Cerebellar nuclear complex (tissue), 1 donor: Measurements from ENCODE around the gene CLDN22.

Experiments
- DNase-seq, 2 experiments: peaks; one replicate each; lab custom pipeline; 2025; lab: John Stamatoyannopoulos, UW

The CLDN22 gene

GRCh38 chr4:183321516-183321915 lies 1.4 kb upstream of the CLDN22 start:
- no peak for DNase-seq

- no peak for DNase-seq
Observed at GRCh38 chr4:183321079-183321478, 1.0 kb upstream of the CLDN22 start.

GRCh38 chr4:183318656-183319055 lies 1.4 kb downstream of the CLDN22 start:
- no peak for DNase-seq

GRCh38 chr4:183314806-183315205 lies 5.3 kb downstream of the CLDN22 start:
- DNase-seq = no peak

GRCh38 chr4:183314336-183314735 lies 5.7 kb downstream of the CLDN22 start:
- DNase-seq = no peak

GRCh38 chr4:183312841-183313240 lies 7.2 kb downstream of the CLDN22 start:
- no peak for DNase-seq

GRCh38 chr4:183306811-183307210 lies 13.3 kb downstream of the CLDN22 start:
- no peak for DNase-seq

GRCh38 chr4:183304538-183304937 lies 15.5 kb downstream of the CLDN22 start:
- DNase-seq = no peak

GRCh38 chr4:183304067-183304466 lies 16.0 kb downstream of the CLDN22 start:
- DNase-seq = no peak

GRCh38 chr4:183303301-183303700 lies 16.8 kb downstream of the CLDN22 start:
- DNase-seq = no peak

- no peak for DNase-seq
Observed at GRCh38 chr4:183300655-183301054, 19.4 kb downstream of the CLDN22 start.

GRCh38 chr4:183300070-183300469 lies 20.0 kb downstream of the CLDN22 start:
- no peak for DNase-seq

- no peak for DNase-seq
Observed at GRCh38 chr4:183299464-183299863, 20.6 kb downstream of the CLDN22 start.

- DNase-seq = no peak
Observed at GRCh38 chr4:183297675-183298074, 22.4 kb downstream of the CLDN22 start.

- DNase-seq = no peak
Observed at GRCh38 chr4:183295711-183296110, 24.4 kb downstream of the CLDN22 start.

GRCh38 chr4:183291070-183291469 lies 29.0 kb downstream of the CLDN22 start:
- no peak for DNase-seq

- no peak for DNase-seq
Observed at GRCh38 chr4:183289688-183290087, 30.4 kb downstream of the CLDN22 start.

- no peak for DNase-seq
Observed at GRCh38 chr4:183288955-183289354, 31.1 kb downstream of the CLDN22 start.

GRCh38 chr4:183287677-183288076 lies 32.4 kb downstream of the CLDN22 start:
- DNase-seq = no peak

- DNase-seq = no peak
Observed at GRCh38 chr4:183287309-183287659, 32.8 kb downstream of the CLDN22 start.

GRCh38 chr4:183286590-183287308 lies 33.3 kb downstream of the CLDN22 start:
- DNase-seq = no peak

- DNase-seq = no peak
Observed at GRCh38 chr4:183285886-183286285, 34.2 kb downstream of the CLDN22 start.

- no peak for DNase-seq
Observed at GRCh38 chr4:183284965-183285364, 35.1 kb downstream of the CLDN22 start.

- no peak for DNase-seq
Observed at GRCh38 chr4:183284258-183284785, 35.8 kb downstream of the CLDN22 start.
